ENCODE data around the gene POLR3H.

DNA sequence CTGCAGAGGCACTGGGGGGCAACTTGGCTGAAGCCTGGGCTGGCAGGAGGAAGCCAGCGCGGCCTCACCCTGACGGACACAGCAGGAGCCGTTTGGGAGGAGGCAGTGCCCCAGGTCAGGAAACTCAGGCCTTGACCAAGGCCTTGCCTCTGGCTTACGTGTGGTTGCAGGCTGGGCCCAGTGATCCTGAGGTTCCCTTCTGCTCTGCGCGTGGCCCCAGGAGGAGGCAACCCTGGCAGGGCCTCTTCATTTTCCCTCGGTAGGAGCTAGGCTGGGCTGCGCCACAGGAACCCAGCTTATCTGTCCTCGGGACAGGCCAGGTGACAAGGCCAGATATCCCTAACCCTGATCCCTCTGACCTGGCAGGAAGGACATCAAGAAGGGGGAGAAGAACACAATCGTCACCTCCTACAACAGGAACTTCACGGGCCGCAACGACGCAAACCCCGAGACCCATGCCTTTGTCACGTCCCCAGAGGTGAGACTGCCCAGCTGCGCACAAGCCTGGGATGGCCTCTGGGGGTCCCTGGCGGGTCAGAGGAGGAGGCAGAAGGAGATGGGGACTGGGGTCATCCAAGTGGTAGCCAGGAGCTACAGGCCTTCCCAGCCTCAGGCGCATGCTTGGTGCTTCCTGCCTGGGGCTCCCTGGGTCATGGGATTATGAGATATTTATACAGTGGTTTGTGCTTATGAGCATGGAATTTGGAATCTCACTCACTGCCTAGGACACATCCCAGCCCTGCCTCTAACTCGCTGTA, 20.6 kb downstream of the POLR3H start:
- TF ChIP-seq TEAD4 (IDR thresholded peaks at IDR 0.05) (no peak), TAF1 (IDR thresholded peaks at IDR 0.05; ENCODE audit: low read depth) (no peak)
- TF ChIP-seq, protein P1, sequence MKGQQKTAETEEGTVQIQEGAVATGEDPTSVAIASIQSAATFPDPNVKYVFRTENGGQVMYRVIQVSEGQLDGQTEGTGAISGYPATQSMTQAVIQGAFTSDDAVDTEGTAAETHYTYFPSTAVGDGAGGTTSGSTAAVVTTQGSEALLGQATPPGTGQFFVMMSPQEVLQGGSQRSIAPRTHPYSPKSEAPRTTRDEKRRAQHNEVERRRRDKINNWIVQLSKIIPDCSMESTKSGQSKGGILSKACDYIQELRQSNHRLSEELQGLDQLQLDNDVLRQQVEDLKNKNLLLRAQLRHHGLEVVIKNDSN (IDR thresholded peaks at IDR 0.05), result no peak
